Left ventricle myocardium inferior (tissue), 1 donor: Measurements from ENCODE around the gene MED27. TPM values are rescaled to one million over a fixed set of nuclear protein-coding genes. Genes with fewer than 3 reads are reported as not detected.

ENCODE experiments used
- DNase-seq: peaks from one replicate; pipeline ENCODE4 v3.0.0-alpha.2; 2020
- H3K27ac ChIP-seq: fragments of 200-600 bp; replicated peaks from 2 replicates; pipeline ENCODE4 v1.8.0; 2021
- H3K27me3 ChIP-seq: fragments of 200-600 bp; 2 replicates; pipeline ENCODE4 v1.8.0; 2021; ENCODE audit warnings: low read depth
- H3K36me3 ChIP-seq: fragments of 200-600 bp; 2 replicates; pipeline ENCODE4 v1.8.0; 2021
- H3K4me1 ChIP-seq: fragments of 200-600 bp; 2 replicates; pipeline ENCODE4 v1.8.0; 2021
- H3K4me3 ChIP-seq: fragments of 200-600 bp; 2 replicates; pipeline ENCODE4 v1.8.0; 2021; ENCODE audit warnings: mild to moderate bottlenecking, moderate library complexity
- H3K9me3 ChIP-seq: fragments of 200-600 bp; replicated peaks from 2 replicates; pipeline ENCODE4 v1.8.0; 2021
- intact Hi-C: fragments of 100-400 bp; cut with micrococcal nuclease; formaldehyde crosslinking; loops from one replicate; pipeline ENCODE4 v1.11.0; 2022
- total RNA-seq: library from RNA; stranded (reverse); fragmentation: NEBNext Ultra II Directional; extraction: Animal tissue kit (Norgen Biotek cat#: 25700); gene quantifications from one replicate; pipeline ENCODE4 v1.2.1, GENCODE V29; 2021
- TF ChIP-seq, protein P1 (sequence below): fragments of 200-600 bp; IDR thresholded peaks from 2 replicates; pipeline ENCODE4 v1.8.0; 2021; ENCODE audit warnings: antibody characterized with exemption, mild to moderate bottlenecking, borderline replicate concordance
- donor health status: DM: no; HTN: yes; CAD: no; lungs with severe emphysema.

Gene MED27
- total RNA-seq, 1 donor from 2014 or later, result 16.3 TPM

DNA sequence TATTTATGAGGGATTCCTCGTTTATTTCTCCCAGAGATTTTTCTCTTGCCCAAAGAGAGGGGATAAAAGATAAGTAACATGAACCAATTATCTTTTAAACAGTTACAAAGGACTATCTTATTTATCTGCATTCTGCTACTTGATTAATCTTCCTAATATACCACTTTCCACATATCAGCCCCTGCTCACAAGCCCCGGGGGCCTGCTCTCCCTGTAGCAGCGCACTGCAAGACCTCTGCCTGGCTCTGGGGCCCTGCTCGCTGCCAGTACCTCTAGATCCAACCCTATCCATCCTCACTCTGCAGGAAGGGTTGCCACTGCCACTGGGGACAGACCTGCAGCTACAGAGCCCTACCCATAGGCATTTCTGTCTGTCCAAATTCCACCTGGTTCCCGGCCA, 75.3 kb downstream of the MED27 start:
- H3K9me3 ChIP-seq, result no peaks in the 10 kb centered on the region
- no peak overlapping the region for H3K27ac ChIP-seq
- TF ChIP-seq, protein P1, sequence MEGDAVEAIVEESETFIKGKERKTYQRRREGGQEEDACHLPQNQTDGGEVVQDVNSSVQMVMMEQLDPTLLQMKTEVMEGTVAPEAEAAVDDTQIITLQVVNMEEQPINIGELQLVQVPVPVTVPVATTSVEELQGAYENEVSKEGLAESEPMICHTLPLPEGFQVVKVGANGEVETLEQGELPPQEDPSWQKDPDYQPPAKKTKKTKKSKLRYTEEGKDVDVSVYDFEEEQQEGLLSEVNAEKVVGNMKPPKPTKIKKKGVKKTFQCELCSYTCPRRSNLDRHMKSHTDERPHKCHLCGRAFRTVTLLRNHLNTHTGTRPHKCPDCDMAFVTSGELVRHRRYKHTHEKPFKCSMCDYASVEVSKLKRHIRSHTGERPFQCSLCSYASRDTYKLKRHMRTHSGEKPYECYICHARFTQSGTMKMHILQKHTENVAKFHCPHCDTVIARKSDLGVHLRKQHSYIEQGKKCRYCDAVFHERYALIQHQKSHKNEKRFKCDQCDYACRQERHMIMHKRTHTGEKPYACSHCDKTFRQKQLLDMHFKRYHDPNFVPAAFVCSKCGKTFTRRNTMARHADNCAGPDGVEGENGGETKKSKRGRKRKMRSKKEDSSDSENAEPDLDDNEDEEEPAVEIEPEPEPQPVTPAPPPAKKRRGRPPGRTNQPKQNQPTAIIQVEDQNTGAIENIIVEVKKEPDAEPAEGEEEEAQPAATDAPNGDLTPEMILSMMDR, result no peak
- intact Hi-C loops, result no loop called here
- no peaks in the 10 kb centered on the region for H3K36me3 ChIP-seq
- H3K27me3 ChIP-seq, result no peaks in the 10 kb centered on the region
- H3K4me1 ChIP-seq, result peaks cover 29% of the 10 kb centered on the region
- no peak for DNase-seq
- no peak overlapping the region for H3K4me3 ChIP-seq

DNA sequence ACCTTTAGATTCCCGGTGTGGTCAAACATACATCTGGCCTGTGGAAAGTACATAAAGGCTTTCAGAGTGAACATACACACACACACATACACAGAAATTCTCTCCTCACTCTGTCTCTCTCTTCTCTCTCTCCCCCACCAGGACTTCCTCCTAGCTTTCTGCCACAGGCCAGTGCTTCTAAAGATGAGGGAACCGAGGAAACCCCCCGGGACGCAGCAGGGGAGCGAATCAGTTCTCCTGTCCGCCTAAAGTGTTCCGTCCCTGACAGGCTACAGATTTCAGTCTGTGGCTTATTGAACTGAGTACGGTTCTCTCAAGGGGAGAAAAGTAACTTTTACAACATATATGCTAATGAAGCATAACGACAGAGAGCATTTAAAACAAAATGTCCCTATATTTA, 75.8 kb downstream of the MED27 start:
- no peak overlapping the region for H3K27ac ChIP-seq
- peaks cover 29% of the 10 kb centered on the region for H3K4me1 ChIP-seq
- H3K36me3 ChIP-seq, result no peaks in the 10 kb centered on the region
- H3K9me3 ChIP-seq, result no peaks in the 10 kb centered on the region
- no peak overlapping the region for H3K4me3 ChIP-seq
- TF ChIP-seq, protein P1, result no peak
- intact Hi-C loops, result no loop called here
- H3K27me3 ChIP-seq, result no peaks in the 10 kb centered on the region
- DNase-seq, result no peak

DNA sequence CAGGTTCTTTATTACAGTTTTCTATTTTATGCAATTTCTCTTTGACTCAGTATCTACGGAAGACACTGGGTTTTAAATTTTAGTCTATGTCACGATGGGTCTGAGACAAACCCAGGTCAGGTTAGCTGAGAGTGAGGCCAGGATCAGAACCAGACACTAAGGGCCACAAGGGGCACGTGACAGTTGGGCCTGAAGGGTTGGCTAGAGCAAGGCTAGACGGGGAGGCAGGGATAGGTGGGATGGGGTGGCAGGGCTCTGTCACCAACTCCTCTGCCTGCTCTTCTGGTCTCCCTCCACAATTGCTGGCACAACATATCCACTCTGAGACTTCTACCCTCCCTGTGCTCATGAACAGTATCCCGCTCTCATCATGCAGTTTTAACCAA, 76.4 kb downstream of the MED27 start:
- Histone ChIP-seq H3K4me1 (peaks cover 27% of the 10 kb centered on the region), H3K27me3 (no peaks in the 10 kb centered on the region), H3K9me3 (no peaks in the 10 kb centered on the region), H3K4me3 (no peak overlapping the region), H3K36me3 (no peaks in the 10 kb centered on the region), H3K27ac (no peak overlapping the region)
- intact Hi-C loops, result no loop called here
- no peak for DNase-seq
- TF ChIP-seq, protein P1, result no peak

DNA sequence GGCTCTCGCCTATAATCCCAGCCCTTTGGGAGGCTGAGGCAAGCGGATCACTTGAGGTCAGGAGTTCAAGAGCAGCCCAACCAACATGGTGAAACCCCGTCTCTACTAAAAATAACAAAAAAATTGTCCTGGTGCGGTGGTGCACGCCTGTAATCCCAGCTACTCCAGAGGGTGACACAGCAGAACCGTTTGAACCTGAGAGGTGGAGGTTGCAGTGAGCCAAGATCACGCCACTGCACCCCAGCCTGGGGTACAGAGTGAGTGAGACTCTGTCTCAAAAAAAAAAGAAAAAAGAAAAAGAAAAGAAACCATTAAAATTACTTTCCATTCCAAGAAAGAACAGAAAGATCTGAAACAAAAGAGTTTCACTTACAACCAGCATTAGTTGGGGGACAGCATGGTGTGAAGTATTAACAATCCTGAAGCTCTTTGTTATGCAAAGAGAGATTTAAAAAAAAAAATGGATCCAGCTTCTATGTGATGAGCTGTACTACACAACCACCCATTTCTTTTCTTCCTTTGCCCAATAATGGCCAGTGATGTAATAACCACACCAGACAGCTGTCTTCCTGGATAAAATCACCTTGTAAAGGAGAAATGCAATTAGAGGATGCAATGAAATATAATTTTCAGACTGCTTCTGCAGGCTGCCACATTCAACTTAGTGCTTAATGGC, 76.9 kb downstream of the MED27 start:
- intact Hi-C loops, result no loop called here
- Histone ChIP-seq H3K4me1 (peaks cover 27% of the 10 kb centered on the region), H3K9me3 (no peaks in the 10 kb centered on the region), H3K27me3 (no peaks in the 10 kb centered on the region), H3K4me3 (no peak overlapping the region), H3K27ac (no peak overlapping the region), H3K36me3 (no peaks in the 10 kb centered on the region)
- TF ChIP-seq, protein P1, result no peak
- DNase-seq, result no peak

DNA sequence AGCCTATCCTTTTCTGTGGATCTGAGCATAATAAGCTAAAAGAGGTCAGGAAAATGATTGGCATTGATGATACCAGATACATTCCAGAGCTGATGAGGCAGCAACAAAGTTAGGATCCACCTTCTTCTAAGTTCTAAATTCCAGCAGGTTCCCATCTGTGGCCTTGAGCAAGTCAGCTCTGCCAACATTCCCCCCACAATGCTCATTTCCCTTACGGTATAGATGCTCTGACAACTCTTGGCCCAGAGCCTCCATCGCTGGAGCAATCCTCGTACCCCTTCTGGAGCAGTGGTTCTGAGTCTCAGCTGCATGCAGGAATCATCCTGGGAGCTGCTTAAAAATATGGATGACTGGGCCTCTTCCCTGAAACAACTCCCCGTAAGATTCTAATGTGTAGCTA, 78.1 kb downstream of the MED27 start:
- TF ChIP-seq, protein P1, result no peak
- no peak overlapping the region for H3K4me3 ChIP-seq
- H3K4me1 ChIP-seq, result peaks cover 29% of the 10 kb centered on the region
- H3K9me3 ChIP-seq, result no peaks in the 10 kb centered on the region
- DNase-seq, result no peak
- H3K36me3 ChIP-seq, result no peaks in the 10 kb centered on the region
- no peak overlapping the region for H3K27ac ChIP-seq
- intact Hi-C loops, result no loop called here
- H3K27me3 ChIP-seq, result no peaks in the 10 kb centered on the region
